Activated CD8-positive, alpha-beta T cell treated with anti-CD3 and anti-CD28 coated beads for 36 hours (primary cell): ENCODE results near the gene CHST12. TPM values are rescaled to one million over a fixed set of nuclear protein-coding genes. Genes with fewer than 3 reads are reported as not detected.
A peak's percentile ranks its signal among the peaks of the same experiment; 100 is the strongest.

Source experiments
- ATAC-seq: fragments of 200-7000 bp; cut with Tn5 transposase; one replicate; pipeline ENCODE4 v1.10.0; 2021; ENCODE audit warnings: mild to moderate bottlenecking, moderate library complexity
- CTCF ChIA-PET: fragments of 350-600 bp; sonication (Branson Sonifier 250); formaldehyde crosslinking; loops from one replicate; lab custom pipeline; 2021; ENCODE audit warnings: antibody characterized with exemption; lab: Charles Lee
- POLR2A ChIA-PET: fragments of 350-600 bp; sonication (Branson Sonifier 250); formaldehyde crosslinking; loops from one replicate; lab custom pipeline; 2021; ENCODE audit warnings: antibody characterized with exemption; lab: Charles Lee
- DNase-seq: peaks from one replicate; pipeline ENCODE4 v3.0.0-alpha.2; 2020
- H3K27ac Mint-ChIP-seq: one replicate; pipeline ENCODE4 v1.8.0; 2021; ENCODE audit warnings: mild to moderate bottlenecking, mixed read lengths
- H3K27me3 Mint-ChIP-seq: one replicate; pipeline ENCODE4 v1.8.0; 2021; ENCODE audit warnings: mixed read lengths
- H3K36me3 Mint-ChIP-seq: one replicate; pipeline ENCODE4 v1.8.0; 2021; ENCODE audit warnings: low read depth, mixed read lengths
- H3K4me1 Mint-ChIP-seq: one replicate; pipeline ENCODE4 v1.8.0; 2021; ENCODE audit warnings: low read depth, mixed read lengths
- H3K4me3 Mint-ChIP-seq: one replicate; pipeline ENCODE4 v1.8.0; 2021; ENCODE audit warnings: mild to moderate bottlenecking, moderate library complexity, mixed read lengths
- H3K9me3 Mint-ChIP-seq: one replicate; pipeline ENCODE4 v1.8.0; 2021; ENCODE audit warnings: mixed read lengths
- CTCF ChIP-seq: fragments of 200-600 bp; IDR thresholded peaks from one replicate; pipeline ENCODE4 v1.8.0; 2022; ENCODE audit warnings: antibody characterized with exemption, mild to moderate bottlenecking
- intact Hi-C: fragments of 100-400 bp; cut with micrococcal nuclease; formaldehyde crosslinking; loops from one replicate; pipeline ENCODE4 v1.10.0; 2022
- total RNA-seq, 2 experiments: library from RNA; stranded (reverse); gene quantifications; one replicate each; pipeline ENCODE4 v1.2.3, GENCODE V29; 2021

CHST12 gene
- total RNA-seq, 2 experiments from 2014 or later: 2.9 to 4.7 TPM

DNA sequence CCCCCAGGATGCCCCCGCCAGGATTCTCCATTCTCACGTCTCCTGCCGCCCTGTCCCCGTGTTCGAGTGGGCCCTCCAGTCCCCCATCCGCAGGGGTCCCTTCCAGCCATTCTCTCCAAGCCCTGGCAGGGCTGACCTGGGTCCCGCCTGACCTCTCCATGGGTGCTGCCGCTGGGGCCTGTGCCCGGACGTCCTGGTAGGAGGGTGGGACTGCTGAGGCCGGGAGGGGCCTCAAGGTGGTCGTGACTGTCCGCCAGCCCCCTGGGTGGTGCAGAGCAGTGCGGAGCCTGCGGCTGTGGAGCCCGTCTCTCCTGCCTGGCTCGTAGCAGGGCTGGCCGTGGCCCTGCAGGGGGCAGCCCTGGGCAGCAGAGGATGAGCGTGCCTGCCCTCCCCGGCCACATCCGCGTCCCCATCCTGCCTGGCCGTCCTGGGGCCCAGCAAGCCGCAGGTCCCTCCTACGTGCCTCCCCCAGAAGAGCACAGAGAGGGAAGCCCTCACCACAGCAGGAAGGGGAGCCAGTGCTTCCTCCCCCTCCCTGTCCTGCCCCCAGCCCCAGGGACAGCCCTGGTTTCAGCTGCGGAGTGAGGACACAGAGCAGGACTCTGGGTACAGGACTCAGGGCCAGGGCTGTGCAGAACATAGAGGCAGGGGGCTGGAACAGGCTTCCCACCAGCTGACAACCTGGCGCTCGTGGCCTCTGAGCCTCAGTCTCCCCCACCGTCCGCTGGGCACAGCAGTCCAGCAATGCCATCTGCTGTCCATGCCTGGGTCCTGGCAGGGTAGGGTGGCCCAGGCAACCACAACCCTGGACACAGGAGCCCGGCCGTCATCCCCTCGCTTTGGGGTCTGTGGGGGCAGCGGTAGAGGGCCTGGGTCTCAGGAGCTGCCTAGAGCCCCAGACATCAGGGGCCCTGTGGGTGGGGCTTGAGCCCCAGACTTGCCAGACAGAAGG lies 74.3 kb downstream of the CHST12 start:
- Mint-ChIP-seq H3K4me1 (no peaks in the 10 kb centered on the region), H3K36me3 (no peaks in the 10 kb centered on the region), H3K27me3 (no peaks in the 10 kb centered on the region), H3K4me3 (no peak overlapping the region), H3K9me3 (peaks cover 3% of the 10 kb centered on the region), H3K27ac (no peak overlapping the region)
- intact Hi-C loops: loop anchor here (5.0 kb wide), 1 partner anchor 45 kb away; no protein-coding TSS in a partner anchor
- ChIA-PET POLR2A (interaction anchor here (1.0 kb wide), 1 partner anchor 53 kb away, joined by 4 read pairs; no protein-coding TSS in a partner anchor), CTCF (interaction anchor here (0.9 to 1.6 kb wide), 6 partner anchors 9 to 233 kb away, joined by 3 to 5 read pairs (median 3); partner anchors contain the start of gene IQCE)
- TF ChIP-seq CTCF: peak; percentile 90
- ATAC-seq (peak; percentile 98), DNase-seq (peak; percentile 82)

GRCh38 chr7:2478399-2478785 lies 75.0 kb downstream of the CHST12 start:
- Mint-ChIP-seq H3K4me3 (no peak overlapping the region), H3K36me3 (no peaks in the 10 kb centered on the region), H3K4me1 (no peaks in the 10 kb centered on the region), H3K27me3 (no peaks in the 10 kb centered on the region), H3K27ac (no peak overlapping the region), H3K9me3 (peaks cover 6% of the 10 kb centered on the region)
- POLR2A ChIA-PET: interaction anchor here (1.0 kb wide), 1 partner anchor 52 kb away, joined by 4 read pairs; no protein-coding TSS in a partner anchor
- no peak for DNase-seq
- CTCF ChIA-PET: interaction anchor here (0.9 to 1.6 kb wide), 7 partner anchors 8 to 232 kb away, joined by 3 to 5 read pairs (median 3); partner anchors contain the start of gene IQCE
- intact Hi-C loops: loop anchor here (5.0 kb wide), 1 partner anchor 44 kb away; no protein-coding TSS in a partner anchor
- TF ChIP-seq CTCF: no peak
- ATAC-seq: no peak

GRCh38 chr7:2478800-2479199 lies 75.4 kb downstream of the CHST12 start:
- peaks cover 6% of the 10 kb centered on the region for H3K9me3 Mint-ChIP-seq
- ChIA-PET CTCF (interaction anchor here (0.9 to 1.6 kb wide), 6 partner anchors 9 to 231 kb away, joined by 3 to 5 read pairs (median 4); partner anchors contain the start of gene IQCE), POLR2A (interaction anchor here (1.0 kb wide), 1 partner anchor 52 kb away, joined by 4 read pairs; no protein-coding TSS in a partner anchor)
- H3K27me3 Mint-ChIP-seq: no peaks in the 10 kb centered on the region
- H3K36me3 Mint-ChIP-seq: no peaks in the 10 kb centered on the region
- ATAC-seq (no peak), DNase-seq (no peak)
- H3K27ac Mint-ChIP-seq: no peak overlapping the region
- no peak overlapping the region for H3K4me3 Mint-ChIP-seq
- intact Hi-C loops: loop anchor here (5.0 kb wide), 1 partner anchor 44 kb away; no protein-coding TSS in a partner anchor
- no peaks in the 10 kb centered on the region for H3K4me1 Mint-ChIP-seq
- TF ChIP-seq CTCF: no peak

- Mint-ChIP-seq H3K9me3 (peaks cover 6% of the 10 kb centered on the region), H3K27ac (no peak overlapping the region), H3K4me1 (no peaks in the 10 kb centered on the region), H3K36me3 (no peaks in the 10 kb centered on the region), H3K27me3 (no peaks in the 10 kb centered on the region), H3K4me3 (no peak overlapping the region)
- intact Hi-C loops: loop anchor here (5.0 kb wide), 1 partner anchor 43 kb away; no protein-coding TSS in a partner anchor
- ChIA-PET CTCF (interaction anchor here (0.9 to 1.9 kb wide), 5 partner anchors 9 to 231 kb away, joined by 4 to 6 read pairs (median 4); no protein-coding TSS in a partner anchor), POLR2A (interaction anchor here (0.6 to 1.0 kb wide), 2 partner anchors 13 to 398 kb away, joined by 3 to 4 read pairs; no protein-coding TSS in a partner anchor)
- TF ChIP-seq CTCF: no peak
- DNase-seq (no peak), ATAC-seq (no peak)
Measured at GRCh38 chr7:2479276-2480069, 76.1 kb downstream of the CHST12 start.
